NK-92 (cell line): ENCODE measurements around the gene ASCL2.

Experiments
- DNase-seq: peaks from one replicate; lab custom pipeline; 2025; ENCODE audit not compliant: unreplicated experiment; lab: John Stamatoyannopoulos, UW

ASCL2 gene

DNA sequence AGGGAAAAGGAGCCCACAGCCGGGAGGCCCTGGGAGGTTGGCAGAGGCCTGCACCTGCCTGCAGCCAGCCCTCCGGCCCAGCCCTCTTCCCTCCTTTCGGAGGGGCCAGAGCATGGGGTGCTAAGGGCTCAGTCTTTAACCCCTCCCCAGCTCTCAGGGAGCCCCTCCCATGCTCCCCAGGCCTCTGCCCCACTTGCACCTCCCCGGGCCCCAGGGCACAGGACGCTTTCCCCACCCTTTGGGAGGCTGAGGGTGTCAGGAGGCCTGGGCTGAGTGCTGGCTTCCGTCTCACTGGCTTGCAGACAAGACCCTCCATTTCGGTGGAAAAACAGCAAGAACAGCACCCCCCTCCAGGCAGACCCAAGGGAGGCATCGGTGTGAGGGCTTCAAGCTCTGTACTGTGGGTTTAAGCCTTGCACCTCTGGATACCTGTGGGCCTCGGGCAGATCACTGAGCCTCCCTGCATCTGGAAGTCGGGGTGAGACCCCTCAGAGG lies 7.3 kb downstream of the ASCL2 start:
- DNase-seq = no peak

DNA sequence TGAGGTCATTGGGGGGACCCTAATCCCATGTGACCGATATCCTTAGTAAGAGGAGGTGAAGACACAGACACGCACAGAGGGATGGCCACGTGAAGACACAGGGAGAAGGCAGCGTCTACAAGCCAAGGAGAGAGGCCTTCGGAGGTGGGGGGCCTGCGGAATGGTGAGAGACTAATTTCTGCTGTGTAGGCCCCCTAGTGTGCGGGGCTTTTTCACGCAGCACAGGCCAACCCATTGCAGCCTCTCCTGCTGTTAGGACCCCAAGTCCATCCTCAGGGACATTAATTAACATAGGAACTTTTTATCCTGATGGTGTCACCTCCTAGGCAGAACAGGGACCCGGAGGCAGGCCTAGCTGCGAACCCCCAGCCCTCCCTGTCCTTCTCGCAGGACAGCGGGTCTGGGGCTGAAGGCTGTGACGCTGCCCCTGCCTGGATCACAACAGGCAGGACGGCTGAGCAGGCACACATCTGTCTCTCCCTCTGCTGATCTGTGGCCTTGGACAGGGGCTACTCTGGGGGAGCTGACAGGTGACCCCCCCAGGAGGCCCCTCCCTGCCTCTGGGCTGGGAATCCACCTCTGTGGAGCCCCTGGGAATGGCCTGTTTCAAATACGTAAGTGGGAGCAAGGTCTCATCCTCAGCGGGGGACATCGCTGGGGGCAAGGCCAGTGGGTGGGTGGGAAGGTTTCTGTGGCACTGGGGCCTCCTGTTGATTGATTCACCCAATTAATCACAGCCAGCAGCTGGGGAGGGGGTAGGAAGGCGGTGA lies 7.9 kb downstream of the ASCL2 start:
- DNase-seq = no peak

DNA sequence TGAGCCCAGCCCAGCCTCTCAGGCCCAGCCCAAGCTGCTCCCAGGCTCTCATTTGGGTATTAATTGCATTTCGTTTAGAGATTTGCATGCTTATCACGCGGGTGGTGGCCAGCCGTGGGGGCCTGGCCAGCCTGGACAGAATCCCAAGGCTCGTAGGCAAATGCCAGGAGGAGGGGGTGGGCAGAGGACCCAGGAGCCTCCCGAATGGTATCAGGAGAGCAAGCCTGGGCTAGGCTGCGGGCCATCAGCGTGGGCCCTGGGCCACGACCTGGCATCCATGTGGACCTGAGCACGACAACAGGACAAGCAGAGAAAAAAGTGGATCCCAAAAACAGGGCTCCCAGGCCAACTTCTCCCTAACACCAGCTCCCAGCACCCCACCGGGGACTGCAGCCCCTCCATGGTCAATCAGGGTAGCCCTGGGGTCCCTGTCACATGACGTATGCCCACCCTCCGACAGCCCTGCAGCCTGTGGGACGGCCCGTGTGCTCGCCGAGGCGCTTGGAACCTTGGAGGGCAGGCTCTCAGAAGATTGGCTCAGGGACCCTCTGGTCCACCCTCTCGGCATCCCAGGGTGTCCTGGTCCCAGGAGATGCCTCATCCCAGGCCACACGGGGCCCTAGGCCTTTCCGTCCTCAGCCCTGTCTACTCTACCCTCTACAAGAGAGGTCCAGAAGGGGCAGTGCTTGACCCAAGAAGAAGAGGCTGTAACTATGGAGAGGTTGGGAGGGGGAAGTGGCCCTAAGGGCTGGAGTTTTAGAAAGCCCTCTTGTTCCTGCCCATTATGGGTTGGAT lies 8.8 kb downstream of the ASCL2 start:
- no peak for DNase-seq

DNA sequence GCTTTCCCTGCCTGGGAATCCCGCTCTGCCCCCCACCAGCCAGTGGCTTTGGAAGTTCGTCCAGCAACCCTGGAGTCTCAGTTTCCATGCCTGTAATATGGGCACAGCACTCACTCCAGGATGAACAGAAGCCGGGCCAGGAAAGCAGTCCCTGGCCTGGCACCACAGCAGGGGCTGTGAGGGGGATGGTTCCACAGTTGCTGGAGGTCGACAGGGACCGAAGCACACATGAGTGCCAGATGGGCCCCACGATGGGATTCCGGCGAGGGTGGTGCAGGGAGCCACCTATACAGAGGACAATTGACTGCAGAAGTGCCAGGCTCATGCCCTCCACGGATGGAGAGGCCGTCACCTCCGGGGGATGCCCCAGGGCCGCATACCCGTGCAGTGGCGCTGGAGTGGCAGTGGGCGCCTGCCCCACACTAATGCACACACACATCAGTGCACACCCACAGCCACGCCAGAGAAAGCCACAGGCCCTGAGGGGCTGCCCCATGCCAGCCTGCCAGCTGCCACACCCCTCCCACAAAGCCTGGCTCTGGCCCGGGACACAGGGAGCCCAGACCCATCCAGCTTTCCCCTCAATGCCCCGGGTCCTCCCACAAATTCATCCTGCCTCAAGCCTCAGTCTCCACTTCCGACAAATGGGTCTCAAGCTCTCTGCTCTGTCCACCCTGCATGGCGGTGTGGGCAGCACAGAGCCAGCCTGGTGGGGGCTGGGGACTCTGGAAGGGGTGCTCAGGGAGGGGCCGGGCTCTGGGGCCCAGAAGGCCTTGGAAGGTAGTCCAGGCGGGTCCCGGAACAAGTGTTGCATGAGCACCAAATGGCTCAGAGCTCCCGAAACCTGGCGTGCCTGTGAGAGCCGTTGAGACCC lies 9.7 kb downstream of the ASCL2 start:
- DNase-seq = no peak

DNA sequence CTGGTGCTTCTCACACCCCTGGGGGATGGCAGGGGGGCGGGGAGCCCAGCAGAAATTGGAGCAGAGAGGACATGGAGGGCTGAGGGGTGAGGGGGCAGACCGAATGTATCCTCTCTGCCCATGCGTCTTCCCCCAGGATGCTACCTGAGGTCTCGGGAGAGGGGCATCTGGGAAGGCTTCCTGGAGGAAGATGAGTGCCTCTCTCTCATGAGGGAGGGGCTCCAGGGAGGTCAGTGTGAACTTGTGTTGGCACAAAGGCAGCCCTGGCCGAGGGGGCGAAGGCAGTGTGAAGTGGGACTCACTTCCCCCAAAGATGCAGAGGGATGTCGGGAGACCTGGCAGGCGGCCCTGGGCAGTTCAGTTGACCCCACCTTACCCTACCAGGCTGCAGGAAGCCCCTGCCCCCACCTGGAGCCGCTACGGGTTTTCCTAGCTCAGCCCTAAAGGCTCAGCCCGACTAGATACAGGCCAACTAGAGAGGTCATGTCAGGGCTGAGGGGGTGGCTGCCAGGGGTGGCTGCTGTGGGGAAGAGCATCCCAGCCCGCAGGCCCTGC lies 10.4 kb downstream of the ASCL2 start:
- DNase-seq = no peak

DNA sequence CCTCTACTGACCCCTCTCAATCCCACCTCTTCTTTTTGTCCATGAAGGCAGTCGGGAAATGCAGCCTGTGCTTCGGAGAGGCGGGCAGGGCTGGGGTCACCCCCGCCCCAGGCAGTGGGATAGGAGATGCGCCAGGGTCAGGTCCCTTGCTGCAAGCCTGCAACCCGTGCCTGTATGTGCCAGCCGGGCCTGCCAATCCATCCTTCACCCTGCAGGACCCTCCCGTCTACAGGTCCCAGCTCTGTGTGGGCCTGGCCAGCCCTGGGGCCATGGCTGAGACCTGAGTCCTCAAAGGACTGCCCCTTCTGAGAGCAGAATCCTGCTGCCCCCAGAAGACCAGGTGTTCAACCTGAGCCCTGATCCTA lies 10.9 kb downstream of the ASCL2 start:
- no peak for DNase-seq

- no peak for DNase-seq
Observed at GRCh38 chr11:2258501-2259465, 11.6 kb downstream of the ASCL2 start.

GRCh38 chr11:2256951-2257700 lies 13.3 kb downstream of the ASCL2 start:
- DNase-seq = no peak

DNA sequence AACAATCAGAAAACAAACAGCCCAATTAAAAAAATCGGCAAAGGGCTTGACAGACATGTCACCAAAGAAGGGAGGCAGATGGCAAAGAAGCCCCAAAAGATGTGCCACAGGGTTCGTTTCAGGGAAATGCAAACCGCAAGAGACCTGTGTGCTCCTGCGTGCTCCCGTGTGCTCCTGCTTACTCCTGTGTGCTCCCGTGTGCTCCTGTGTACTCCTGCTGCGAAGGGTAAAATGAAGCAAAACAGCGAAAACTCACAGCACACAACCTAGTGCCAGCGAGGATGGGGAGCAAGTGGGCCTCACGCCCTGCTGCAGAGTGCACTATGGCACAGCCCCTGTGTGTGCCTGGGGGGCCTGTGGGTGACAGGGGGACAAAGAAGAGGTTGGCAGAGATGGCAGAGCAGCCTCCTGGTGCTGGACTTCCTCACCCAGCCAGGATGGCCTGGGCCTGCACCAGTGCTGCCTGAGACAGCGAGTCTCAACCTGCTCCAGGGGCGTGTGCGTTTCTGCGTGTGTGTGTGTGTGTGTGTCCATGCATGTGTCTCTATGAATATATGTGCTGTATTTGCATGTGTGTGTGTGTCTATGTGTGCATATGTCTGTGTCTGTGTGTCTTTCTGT lies 14.0 kb downstream of the ASCL2 start:
- DNase-seq = no peak

DNA sequence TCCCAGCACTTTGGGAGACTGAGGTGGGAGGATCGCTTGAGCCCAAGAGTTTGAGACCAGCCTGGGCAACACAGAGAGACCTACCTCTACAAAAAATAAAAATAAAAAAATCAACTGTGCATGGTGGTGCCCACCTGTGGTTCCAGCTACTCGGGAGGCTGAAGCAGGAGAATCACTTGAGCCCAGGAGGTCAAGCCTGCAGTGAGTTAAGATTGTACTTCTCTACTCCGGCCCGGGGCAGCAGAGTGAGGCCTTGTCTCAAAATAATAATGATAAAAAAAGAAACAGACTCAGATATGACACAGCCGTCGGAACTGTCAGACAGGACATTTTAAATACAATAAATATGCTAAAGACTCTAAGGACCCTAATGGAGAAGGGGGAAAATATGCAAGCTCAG lies 18.4 kb downstream of the ASCL2 start:
- DNase-seq = no peak

DNA sequence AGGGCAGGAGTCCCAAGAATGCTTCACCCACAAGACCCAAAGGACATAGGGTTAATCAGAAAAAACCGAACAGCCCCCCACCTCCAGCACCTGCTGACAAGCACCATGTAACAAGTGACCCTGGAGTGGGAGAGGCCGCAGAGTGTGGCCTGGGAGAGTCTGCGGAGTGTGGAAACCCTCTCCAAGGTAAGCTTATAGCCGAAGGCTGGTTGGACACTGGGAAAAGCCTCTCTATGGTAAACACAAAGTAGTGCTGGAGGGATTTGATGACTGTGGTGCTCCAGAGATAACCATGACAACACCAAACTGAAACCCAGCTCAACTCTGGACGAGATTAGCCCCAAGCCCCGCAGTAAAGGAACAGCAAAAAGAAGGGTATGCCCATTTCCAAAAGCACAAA lies 19.2 kb downstream of the ASCL2 start:
- DNase-seq = no peak

DNA sequence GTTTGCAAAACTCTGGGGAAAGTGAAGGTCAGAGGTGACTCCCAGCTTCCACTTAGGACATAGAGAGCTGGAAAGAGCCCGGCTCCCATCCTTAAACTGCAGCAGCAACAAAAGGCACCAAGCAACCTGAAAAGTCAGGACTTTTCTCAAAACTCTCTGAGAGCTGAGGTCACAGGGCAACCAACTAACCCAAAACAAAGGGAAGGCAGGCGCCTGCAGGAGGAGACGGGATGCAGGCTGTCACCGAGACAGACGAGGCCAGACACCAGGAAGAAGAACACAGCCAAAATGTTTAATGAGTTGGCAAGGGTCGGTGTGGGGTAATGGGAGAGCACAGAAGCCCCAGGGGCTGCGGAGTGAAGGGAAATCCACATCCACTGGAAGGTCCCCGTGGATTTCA lies 19.9 kb downstream of the ASCL2 start:
- no peak for DNase-seq

- DNase-seq = no peak
Observed at GRCh38 chr11:2250041-2250440, 20.3 kb downstream of the ASCL2 start.

GRCh38 chr11:2249189-2249916 lies 21.0 kb downstream of the ASCL2 start:
- DNase-seq = no peak

- no peak for DNase-seq
Observed at GRCh38 chr11:2248762-2249161, 21.6 kb downstream of the ASCL2 start.

GRCh38 chr11:2248242-2248641 lies 22.1 kb downstream of the ASCL2 start:
- no peak for DNase-seq

DNA sequence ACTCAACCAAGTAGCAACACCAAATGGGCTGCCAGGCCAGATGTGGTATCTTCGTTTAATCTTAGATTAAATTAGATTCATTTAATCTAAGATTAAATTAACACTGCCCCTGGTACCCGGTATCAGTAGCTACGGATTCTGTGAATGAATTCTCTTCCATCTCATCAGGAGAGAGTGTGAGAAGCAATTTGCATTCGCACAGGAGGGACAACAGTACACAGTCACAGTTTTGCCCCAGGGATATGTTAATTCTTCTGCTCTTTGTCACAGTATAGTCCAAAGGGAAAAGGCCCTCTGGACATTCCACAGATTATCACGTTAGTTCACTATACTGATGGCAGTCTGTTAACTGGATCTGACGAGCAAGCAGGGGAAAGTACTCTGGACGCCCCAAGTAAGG lies 22.9 kb downstream of the ASCL2 start:
- no peak for DNase-seq

DNA sequence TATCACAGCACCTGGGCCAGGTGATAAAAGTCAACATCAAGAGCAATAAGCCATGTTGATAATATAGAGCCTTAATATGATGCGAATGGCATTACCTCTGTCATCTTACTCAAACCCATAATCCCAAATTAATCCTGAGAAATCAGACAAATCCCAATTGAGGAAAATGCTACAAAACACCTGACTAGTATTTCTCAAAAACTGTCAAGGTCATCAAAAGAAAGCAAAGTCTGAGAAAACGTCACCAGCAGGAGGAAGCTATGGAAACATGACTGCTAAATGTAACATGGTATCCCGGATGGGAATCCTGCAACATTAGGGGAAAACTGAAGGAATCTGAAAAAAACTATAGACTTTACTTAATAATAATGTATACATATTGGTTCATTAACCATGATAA lies 29.6 kb downstream of the ASCL2 start:
- no peak for DNase-seq
